B cell (primary cell): ENCODE measurements around the gene DLG1. TPM values are rescaled to one million over a fixed set of nuclear protein-coding genes. Genes with fewer than 3 reads are reported as not detected.

ENCODE experiments used
- ATAC-seq: fragments of 200-7000 bp; cut with Tn5 transposase; one replicate; pipeline ENCODE4 v1.10.0; 2021; ENCODE audit warnings: low read depth, mild to moderate bottlenecking, moderate number of reproducible peaks, moderate library complexity
- CTCF ChIA-PET: fragments of 350-600 bp; sonication (Branson Sonifier 250); formaldehyde crosslinking; loops from one replicate; lab custom pipeline; 2021; ENCODE audit warnings: antibody characterized with exemption, inconsistent platforms; lab: Charles Lee
- POLR2A ChIA-PET: fragments of 350-600 bp; sonication (Branson Sonifier 250); formaldehyde crosslinking; loops from one replicate; lab custom pipeline; 2021; ENCODE audit warnings: antibody characterized with exemption; lab: Charles Lee
- DNase-seq: peaks from one replicate; pipeline ENCODE4 v3.0.0; 2013
- H2AFZ ChIP-seq: 2 replicates; pipeline ENCODE4 v1.6.1; 2012; ENCODE audit warnings: mild to moderate bottlenecking, low read depth, low read length; ENCODE audit not compliant: insufficient read depth, poor library complexity, severe bottlenecking
- H3K27ac ChIP-seq, 2 donors: 1 replicate in 1 of 2; 2 replicates in 1 of 2; pipeline ENCODE4 v1.5.1; 2012 to 2013; ENCODE audit warnings: low read length in 2 of 2, mild to moderate bottlenecking in 2 of 2, moderate library complexity in 1 of 2
- H3K27me3 ChIP-seq, 4 experiments: fragments of 200-600 bp in 1 of 4; sonication (generic) in 1 of 4; replicated peaks in 1 of 4; 1 replicate in 2 of 4; 2 replicates in 2 of 4; pipeline versions ENCODE4 v1.6.1 to v1.7.0; 2013 to 2016; ENCODE audit warnings: low read length in 3 of 4, mild to moderate bottlenecking in 2 of 4, mixed read lengths in 1 of 4, moderate library complexity in 1 of 4; ENCODE audit not compliant: insufficient read depth in 4 of 4, control insufficient read depth in 3 of 4; ENCODE audit errors: control extremely low read depth in 1 of 4
- H3K36me3 ChIP-seq, 2 experiments: replicated peaks in 1 of 2; 1 replicate in 1 of 2; 2 replicates in 1 of 2; pipeline versions ENCODE4 v1.6.1 to v1.7.1; 2013; ENCODE audit warnings: low read length in 1 of 2; ENCODE audit not compliant: insufficient read depth in 2 of 2, control insufficient read depth in 1 of 2; ENCODE audit errors: control extremely low read depth in 1 of 2, extremely low read depth in 1 of 2
- H3K4me1 ChIP-seq, 2 donors: fragments of 200-600 bp in 1 of 2; sonication (generic) in 1 of 2; 1 replicate in 1 of 2; 2 replicates in 1 of 2; pipeline versions ENCODE4 v1.5.1 to v1.6.1; 2013 to 2017; ENCODE audit warnings: low read length in 2 of 2; ENCODE audit not compliant: control insufficient read depth in 2 of 2, insufficient read depth in 2 of 2
- H3K4me2 ChIP-seq: replicated peaks from 2 replicates; pipeline ENCODE3; 2012; ENCODE audit warnings: mild to moderate bottlenecking, low read depth, low read length; ENCODE audit not compliant: poor library complexity, severe bottlenecking
- H3K4me3 ChIP-seq, 5 experiments: fragments of 200-600 bp in 1 of 5; sonication (generic) in 1 of 5; 1 replicate in 3 of 5; 2 replicates in 2 of 5; pipeline versions ENCODE4 v1.5.1 to v1.7.0; 2011 to 2016; ENCODE audit warnings: low read length in 4 of 5, mild to moderate bottlenecking in 4 of 5, low read depth in 2 of 5, control low read depth in 1 of 5, moderate library complexity in 1 of 5; ENCODE audit not compliant: insufficient read depth in 1 of 5; ENCODE audit errors: control extremely low read depth in 1 of 5, extremely low read depth in 1 of 5
- H3K79me2 ChIP-seq: fragments of 200-600 bp; sonication (generic); one replicate; pipeline ENCODE4 v1.6.0; 2016; ENCODE audit warnings: low read length; ENCODE audit not compliant: control insufficient read depth, insufficient read depth
- H3K9ac ChIP-seq: fragments of 200-600 bp; sonication (generic); 2 replicates; pipeline ENCODE4 v1.6.1; 2017; ENCODE audit warnings: mild to moderate bottlenecking, low read length, moderate library complexity
- H3K9me3 ChIP-seq, 3 donors: one replicate each; pipeline versions ENCODE4 v1.6.1 to v1.7.1; 2013; ENCODE audit warnings: low read length in 2 of 3; ENCODE audit not compliant: control insufficient read depth in 2 of 3, insufficient read depth in 1 of 3; ENCODE audit errors: control extremely low read depth in 1 of 3
- H4K20me1 ChIP-seq: 2 replicates; pipeline ENCODE4 v1.6.0; 2012; ENCODE audit warnings: mild to moderate bottlenecking, low read length; ENCODE audit not compliant: insufficient read depth, control insufficient read depth, poor library complexity, severe bottlenecking
- H3K27ac Mint-ChIP-seq: one replicate; pipeline ENCODE4 v1.8.0; 2021; ENCODE audit warnings: mixed read lengths
- H3K27me3 Mint-ChIP-seq: one replicate; pipeline ENCODE4 v1.8.0; 2021; ENCODE audit warnings: mixed read lengths
- H3K4me1 Mint-ChIP-seq: one replicate; pipeline ENCODE4 v1.8.0; 2021; ENCODE audit warnings: mixed read lengths
- H3K4me3 Mint-ChIP-seq: one replicate; pipeline ENCODE4 v1.8.0; 2021; ENCODE audit warnings: mixed read lengths
- H3K9me3 Mint-ChIP-seq: one replicate; pipeline ENCODE4 v1.8.0; 2022; ENCODE audit warnings: mixed read lengths; ENCODE audit not compliant: insufficient read depth
- EZH2 ChIP-seq: IDR thresholded peaks from 2 replicates; pipeline ENCODE4 v1.6.1; 2012; ENCODE audit warnings: borderline replicate concordance, low read depth, mild to moderate bottlenecking, moderate library complexity, low read length; ENCODE audit not compliant: insufficient read depth, poor library complexity, severe bottlenecking
- WGBS: methylation state at CpG from one replicate; pipeline ENCODE4 v1.1.5; 2013; ENCODE audit warnings: missing lambda C conversion rate; ENCODE audit not compliant: insufficient coverage; 5-methylcytosine and 5-hydroxymethylcytosine counted together
- intact Hi-C: fragments of 100-400 bp; cut with micrococcal nuclease; formaldehyde crosslinking; loops from one replicate; pipeline ENCODE4 v1.10.0; 2022
- polyA plus RNA-seq: library from polyadenylated mRNA; depleted of rRNA; stranded (reverse); fragments of >200 nt; gene quantifications from 2 replicates; pipeline ENCODE4 v1.2.3, GENCODE V29; 2012
- total RNA-seq, 2 donors: library from RNA; stranded (reverse); fragments of 120-200 nt in 1 of 2; gene quantifications; 1 replicate in 1 of 2; 2 replicates in 1 of 2; pipeline versions ENCODE4 v1.2.3 to v1.2.4, GENCODE V29; 2013 to 2022
- TF ChIP-seq, protein P1 (sequence below): fragments of 200-600 bp; IDR thresholded peaks from one replicate; pipeline ENCODE4 v1.8.0; 2022; ENCODE audit warnings: antibody characterized with exemption, mild to moderate bottlenecking

Gene DLG1
- total and polyA plus RNA-seq, 2 donors (not counting 1 experiment from before 2014, with no cell fraction given): 23.4 to 114 TPM

DNA sequence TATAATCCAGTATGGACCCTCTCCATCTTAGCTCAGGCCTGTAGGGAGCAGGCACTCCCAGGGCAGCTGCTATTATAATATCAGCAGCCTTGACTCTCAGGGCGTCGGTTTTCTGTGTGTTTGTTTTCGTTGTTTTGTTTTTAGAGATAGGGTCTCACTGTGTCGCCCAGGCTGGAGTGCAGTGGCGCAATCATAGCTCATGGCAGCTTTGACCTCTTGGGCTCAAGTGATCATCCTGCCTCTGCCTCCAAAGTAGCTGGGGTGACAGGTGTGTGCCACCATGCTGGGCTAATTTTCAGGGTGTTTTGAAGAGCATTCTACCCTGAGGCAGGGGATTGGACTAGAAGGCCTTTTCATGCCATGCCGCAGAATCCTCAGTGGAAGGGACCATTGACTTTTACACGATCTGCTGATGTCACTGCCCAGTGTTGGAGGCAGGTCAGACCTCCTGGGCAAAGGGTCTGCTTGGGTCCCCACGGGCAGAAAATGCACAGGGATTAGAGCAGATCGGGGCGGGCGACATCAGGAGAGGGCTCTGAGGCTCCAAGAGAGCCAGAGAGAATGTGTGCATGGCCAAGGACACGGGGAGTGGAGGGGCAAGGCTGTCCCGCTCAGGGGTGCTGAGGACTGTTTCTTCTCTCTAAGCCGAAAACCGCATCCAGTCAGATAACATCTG lies 276.5 kb downstream of the DLG1 start:
- CTCF ChIA-PET: interaction anchor here (1.2 to 5.2 kb wide), 3 partner anchors 12 to 52 kb away, joined by 3 to 45 read pairs (median 3); no protein-coding TSS in a partner anchor

DNA sequence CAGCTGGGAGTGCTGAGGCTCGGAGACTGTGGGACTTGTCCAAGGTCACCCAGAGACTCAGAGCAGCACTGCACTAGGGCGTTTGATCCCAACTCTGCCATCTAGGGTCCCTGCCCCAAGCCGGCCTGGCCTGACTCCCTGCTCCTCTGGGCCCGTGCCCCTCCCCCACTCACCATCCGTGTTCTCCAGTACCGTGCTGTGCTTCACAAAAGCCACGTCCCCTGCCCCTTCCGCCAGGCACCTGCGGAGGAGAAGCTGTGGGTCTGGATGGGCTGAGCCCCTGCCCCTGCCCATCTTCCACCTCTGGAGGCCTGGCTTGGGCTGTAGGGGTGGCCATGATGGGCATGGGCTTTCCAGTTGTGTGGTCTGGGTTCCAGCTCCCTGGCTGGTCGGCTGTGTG lies 277.2 kb downstream of the DLG1 start:
- no peaks in the 10 kb centered on the region for H3K9me3 Mint-ChIP-seq
- H3K4me1 Mint-ChIP-seq: peaks cover 34% of the 10 kb centered on the region
- no peak overlapping the region for H3K27ac Mint-ChIP-seq
- peaks cover 20% of the 10 kb centered on the region for H3K27me3 Mint-ChIP-seq
- ATAC-seq: no peak
- no peak overlapping the region for H3K4me3 Mint-ChIP-seq
- CTCF ChIA-PET: interaction anchor here (1.1 to 5.2 kb wide), 3 partner anchors 8 to 17 kb away, joined by 3 to 45 read pairs (median 4); partner anchors contain the start of gene MELTF
- H3K4me1 ChIP-seq: peaks cover 24 to 25% of the 10 kb centered on the region in 2 donors
- WGBS: 88% methylated on average over 10 of the region's 10 CpGs
- peaks cover 5% of the 10 kb centered on the region for H4K20me1 ChIP-seq
- peaks cover 0 to 31% (median 2%) of the 10 kb centered on the region in 4 experiments for H3K27me3 ChIP-seq
- H3K36me3 ChIP-seq: no peaks in the 10 kb centered on the region
- peaks cover 0 to 9% (median 0%) of the 10 kb centered on the region in 3 donors for H3K9me3 ChIP-seq
- TF ChIP-seq EZH2: no peak
- TF ChIP-seq, protein P1, sequence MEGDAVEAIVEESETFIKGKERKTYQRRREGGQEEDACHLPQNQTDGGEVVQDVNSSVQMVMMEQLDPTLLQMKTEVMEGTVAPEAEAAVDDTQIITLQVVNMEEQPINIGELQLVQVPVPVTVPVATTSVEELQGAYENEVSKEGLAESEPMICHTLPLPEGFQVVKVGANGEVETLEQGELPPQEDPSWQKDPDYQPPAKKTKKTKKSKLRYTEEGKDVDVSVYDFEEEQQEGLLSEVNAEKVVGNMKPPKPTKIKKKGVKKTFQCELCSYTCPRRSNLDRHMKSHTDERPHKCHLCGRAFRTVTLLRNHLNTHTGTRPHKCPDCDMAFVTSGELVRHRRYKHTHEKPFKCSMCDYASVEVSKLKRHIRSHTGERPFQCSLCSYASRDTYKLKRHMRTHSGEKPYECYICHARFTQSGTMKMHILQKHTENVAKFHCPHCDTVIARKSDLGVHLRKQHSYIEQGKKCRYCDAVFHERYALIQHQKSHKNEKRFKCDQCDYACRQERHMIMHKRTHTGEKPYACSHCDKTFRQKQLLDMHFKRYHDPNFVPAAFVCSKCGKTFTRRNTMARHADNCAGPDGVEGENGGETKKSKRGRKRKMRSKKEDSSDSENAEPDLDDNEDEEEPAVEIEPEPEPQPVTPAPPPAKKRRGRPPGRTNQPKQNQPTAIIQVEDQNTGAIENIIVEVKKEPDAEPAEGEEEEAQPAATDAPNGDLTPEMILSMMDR: no peak
- no peaks in the 10 kb centered on the region for H3K79me2 ChIP-seq
- intact Hi-C loops: no loop called here
- no peak overlapping the region for H3K4me2 ChIP-seq
- no peak overlapping the region for H3K4me3 ChIP-seq
- H2AFZ ChIP-seq: no peak overlapping the region
- H3K9ac ChIP-seq: no peak overlapping the region
- DNase-seq: no peak
- H3K27ac ChIP-seq: no peak overlapping the region
- POLR2A ChIA-PET: no interaction called here

More for the DNA sequence above, 276.5 kb downstream of the DLG1 start:
- no peaks in the 10 kb centered on the region for H3K36me3 ChIP-seq
- H3K9ac ChIP-seq: no peak overlapping the region
- DNase-seq: no peak
- Mint-ChIP-seq H3K4me3 (peak overlapping the region; percentile 92), H3K27me3 (peaks cover 20% of the 10 kb centered on the region), H3K9me3 (no peaks in the 10 kb centered on the region), H3K27ac (peak overlapping the region; percentile 67), H3K4me1 (peaks cover 34% of the 10 kb centered on the region)
- intact Hi-C loops: no loop called here
- WGBS: 92% methylated on average over 15 of the region's 15 CpGs
- H3K79me2 ChIP-seq: no peaks in the 10 kb centered on the region
- peaks cover 0 to 9% (median 0%) of the 10 kb centered on the region in 3 donors for H3K9me3 ChIP-seq
- no peak overlapping the region for H2AFZ ChIP-seq
- POLR2A ChIA-PET: interaction anchor here (2.3 kb wide), 1 partner anchor 18 kb away, joined by 13 read pairs; no protein-coding TSS in a partner anchor
- peaks cover 24 to 25% of the 10 kb centered on the region in 2 donors for H3K4me1 ChIP-seq
- H3K4me2 ChIP-seq: no peak overlapping the region
- TF ChIP-seq EZH2: no peak
- TF ChIP-seq, protein P1: no peak
- H3K27ac ChIP-seq: no peak overlapping the region
- ATAC-seq: no peak
- peaks cover 0 to 33% (median 2%) of the 10 kb centered on the region in 4 experiments for H3K27me3 ChIP-seq
- H4K20me1 ChIP-seq: peaks cover 5% of the 10 kb centered on the region
- H3K4me3 ChIP-seq: no peak overlapping the region
